Activated CD8-positive, alpha-beta T cell treated with anti-CD3 and anti-CD28 coated beads for 36 hours (primary cell): ENCODE data around the gene PDZRN4. TPM values are rescaled to one million over a fixed set of nuclear protein-coding genes. Genes with fewer than 3 reads are reported as not detected.

Source experiments
- ATAC-seq: fragments of 200-7000 bp; cut with Tn5 transposase; one replicate; pipeline ENCODE4 v1.10.0; 2021; ENCODE audit warnings: mild to moderate bottlenecking, moderate library complexity
- CTCF ChIA-PET: fragments of 350-600 bp; sonication (Branson Sonifier 250); formaldehyde crosslinking; loops from one replicate; lab custom pipeline; 2021; ENCODE audit warnings: antibody characterized with exemption; lab: Charles Lee
- POLR2A ChIA-PET: fragments of 350-600 bp; sonication (Branson Sonifier 250); formaldehyde crosslinking; loops from one replicate; lab custom pipeline; 2021; ENCODE audit warnings: antibody characterized with exemption; lab: Charles Lee
- DNase-seq: peaks from one replicate; pipeline ENCODE4 v3.0.0-alpha.2; 2020
- H3K27ac Mint-ChIP-seq: one replicate; pipeline ENCODE4 v1.8.0; 2021; ENCODE audit warnings: mild to moderate bottlenecking, mixed read lengths
- H3K27me3 Mint-ChIP-seq: one replicate; pipeline ENCODE4 v1.8.0; 2021; ENCODE audit warnings: mixed read lengths
- H3K36me3 Mint-ChIP-seq: one replicate; pipeline ENCODE4 v1.8.0; 2021; ENCODE audit warnings: low read depth, mixed read lengths
- H3K4me1 Mint-ChIP-seq: one replicate; pipeline ENCODE4 v1.8.0; 2021; ENCODE audit warnings: low read depth, mixed read lengths
- H3K4me3 Mint-ChIP-seq: one replicate; pipeline ENCODE4 v1.8.0; 2021; ENCODE audit warnings: mild to moderate bottlenecking, moderate library complexity, mixed read lengths
- H3K9me3 Mint-ChIP-seq: one replicate; pipeline ENCODE4 v1.8.0; 2021; ENCODE audit warnings: mixed read lengths
- CTCF ChIP-seq: fragments of 200-600 bp; IDR thresholded peaks from one replicate; pipeline ENCODE4 v1.8.0; 2022; ENCODE audit warnings: antibody characterized with exemption, mild to moderate bottlenecking
- intact Hi-C: fragments of 100-400 bp; cut with micrococcal nuclease; formaldehyde crosslinking; loops from one replicate; pipeline ENCODE4 v1.10.0; 2022
- total RNA-seq, 2 experiments: library from RNA; stranded (reverse); gene quantifications; one replicate each; pipeline ENCODE4 v1.2.3, GENCODE V29; 2021

PDZRN4 gene
- total RNA-seq, 2 experiments from 2014 or later = not detected

- Mint-ChIP-seq H3K27ac (no peak overlapping the region), H3K27me3 (peaks cover 5% of the 10 kb centered on the region), H3K4me3 (no peak overlapping the region), H3K9me3 (no peaks in the 10 kb centered on the region), H3K36me3 (no peaks in the 10 kb centered on the region), H3K4me1 (no peaks in the 10 kb centered on the region)
- ChIA-PET POLR2A (no interaction called here), CTCF (no interaction called here)
- TF ChIP-seq CTCF = no peak
- no peak for DNase-seq
- intact Hi-C loops = no loop called here
- ATAC-seq = no peak
Observed at GRCh38 chr12:41619705-41620104, 431.6 kb downstream of the PDZRN4 start.

- Mint-ChIP-seq H3K9me3 (no peaks in the 10 kb centered on the region), H3K27ac (no peak overlapping the region), H3K4me3 (no peak overlapping the region), H3K36me3 (no peaks in the 10 kb centered on the region), H3K27me3 (peaks cover 5% of the 10 kb centered on the region), H3K4me1 (no peaks in the 10 kb centered on the region)
- POLR2A ChIA-PET = no interaction called here
- DNase-seq = no peak
- no peak for ATAC-seq
- intact Hi-C loops = no loop called here
- TF ChIP-seq CTCF = no peak
- CTCF ChIA-PET = no interaction called here
Observed at GRCh38 chr12:41621291-41621690, 433.2 kb downstream of the PDZRN4 start.
